Stimulated activated naive CD4-positive, alpha-beta T cell (primary cell): ENCODE measurements around the gene ZNF692.
"Not testable (repeated sequence)": the region's sequence is repeated elsewhere in the genome, so short reads cannot be mapped to it uniquely, and the experiment has no call there.

Experiments used
- DNase-seq, 6 experiments: peaks; one replicate each; lab custom pipeline; 2025; lab: John Stamatoyannopoulos, UW

Gene ZNF692

GRCh38 chr1:248849152-248849551, 9.7 kb downstream of the ZNF692 start:
- DNase-seq: no peak

DNA sequence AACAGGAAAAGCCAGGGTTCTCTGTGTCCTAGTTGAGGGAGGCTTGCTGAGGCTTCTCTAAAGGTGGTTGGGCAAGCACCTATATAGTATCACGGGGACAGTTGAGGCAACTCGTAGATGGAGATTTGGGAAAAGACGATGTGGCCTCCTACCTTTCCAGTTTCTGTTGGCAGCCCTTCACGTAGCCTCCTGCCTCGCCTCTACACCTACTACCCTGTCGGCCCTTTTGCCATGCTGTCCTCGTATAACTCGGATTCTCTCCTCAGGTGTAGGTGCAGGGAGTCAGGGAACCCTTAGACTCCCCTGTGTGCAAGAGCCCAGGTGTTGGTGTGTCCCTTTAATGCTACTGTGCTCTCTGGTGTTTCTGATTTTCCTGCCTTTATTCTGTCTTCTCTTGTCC, 10.3 kb downstream of the ZNF692 start:
- no peak for DNase-seq

DNA sequence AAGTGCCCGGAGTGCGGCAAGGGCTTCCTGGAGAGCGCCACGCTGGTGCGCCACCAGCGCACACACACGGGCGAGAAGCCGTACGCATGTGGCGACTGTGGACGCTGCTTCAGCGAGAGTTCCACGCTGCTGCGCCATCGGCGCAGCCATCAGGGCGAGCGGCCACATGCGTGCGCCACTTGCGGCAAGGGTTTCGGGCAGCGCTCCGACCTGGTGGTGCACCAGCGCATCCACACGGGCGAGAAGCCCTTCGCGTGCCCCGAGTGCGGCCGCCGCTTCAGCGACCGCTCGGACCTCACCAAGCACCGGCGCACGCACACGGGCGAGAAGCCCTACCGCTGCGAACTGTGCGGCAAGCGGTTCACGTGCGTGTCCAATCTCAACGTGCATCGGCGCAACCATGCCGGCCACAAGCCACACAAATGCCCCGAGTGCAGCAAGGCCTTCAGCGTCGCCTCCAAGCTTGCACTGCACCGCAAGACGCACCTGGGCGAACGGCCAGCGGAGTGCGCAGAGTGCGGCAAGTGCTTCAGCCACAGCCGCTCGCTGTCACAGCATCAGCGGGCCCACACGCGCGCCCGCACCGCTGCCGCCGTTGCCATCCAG, 10.8 kb downstream of the ZNF692 start:
- DNase-seq: no peak

GRCh38 chr1:248847181-248847955, 11.5 kb downstream of the ZNF692 start:
- DNase-seq: no peak

GRCh38 chr1:248844526-248844925, 14.4 kb downstream of the ZNF692 start:
- no peak for DNase-seq

- DNase-seq: no peak
These were observed 15.2 kb downstream of the ZNF692 start for GRCh38 chr1:248843687-248844086.

GRCh38 chr1:248842781-248843331, 16.0 kb downstream of the ZNF692 start:
- no peak for DNase-seq

GRCh38 chr1:248841702-248842395, 17.0 kb downstream of the ZNF692 start:
- DNase-seq: peak; percentile 7 to 30 (median 20)

DNA sequence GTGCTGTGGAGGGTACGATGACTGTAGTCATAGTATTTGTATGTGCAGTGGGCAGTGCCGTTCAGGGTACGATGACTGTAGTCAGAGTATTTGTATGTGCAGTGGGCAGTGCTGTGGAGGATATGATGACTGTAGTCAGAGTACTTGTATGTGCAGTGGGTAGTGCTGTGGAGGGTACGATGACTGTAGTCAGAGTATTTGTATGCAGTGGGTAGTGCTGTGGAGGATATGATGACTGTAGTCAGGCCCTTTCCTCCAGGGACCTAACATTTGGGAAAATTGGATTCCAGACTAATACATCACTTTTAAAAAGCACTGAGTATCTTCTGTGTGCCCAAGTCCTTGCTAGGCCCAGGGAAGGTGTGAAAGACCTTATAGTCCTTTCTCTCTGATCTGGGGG, 17.9 kb downstream of the ZNF692 start:
- DNase-seq: no peak

DNA sequence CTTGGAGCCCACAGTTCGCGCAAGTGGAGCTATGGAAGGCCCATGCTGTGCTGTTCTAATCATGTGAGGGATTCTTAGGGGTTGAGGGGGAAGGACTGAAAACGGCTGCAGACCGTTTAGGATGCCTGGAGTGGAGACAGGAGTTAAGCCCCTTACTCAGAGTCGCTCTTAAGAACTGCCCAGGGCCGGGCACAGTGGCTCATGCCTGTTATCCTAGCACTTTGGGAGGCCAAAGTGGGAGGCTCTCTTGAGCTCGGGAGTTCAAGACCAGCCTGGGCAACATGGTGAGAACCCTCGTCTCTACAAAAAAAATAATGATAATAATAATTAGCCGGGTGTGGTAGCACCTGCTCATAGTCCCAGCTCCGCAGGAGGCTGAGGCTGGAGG, 19.7 kb downstream of the ZNF692 start:
- no peak for DNase-seq

DNA sequence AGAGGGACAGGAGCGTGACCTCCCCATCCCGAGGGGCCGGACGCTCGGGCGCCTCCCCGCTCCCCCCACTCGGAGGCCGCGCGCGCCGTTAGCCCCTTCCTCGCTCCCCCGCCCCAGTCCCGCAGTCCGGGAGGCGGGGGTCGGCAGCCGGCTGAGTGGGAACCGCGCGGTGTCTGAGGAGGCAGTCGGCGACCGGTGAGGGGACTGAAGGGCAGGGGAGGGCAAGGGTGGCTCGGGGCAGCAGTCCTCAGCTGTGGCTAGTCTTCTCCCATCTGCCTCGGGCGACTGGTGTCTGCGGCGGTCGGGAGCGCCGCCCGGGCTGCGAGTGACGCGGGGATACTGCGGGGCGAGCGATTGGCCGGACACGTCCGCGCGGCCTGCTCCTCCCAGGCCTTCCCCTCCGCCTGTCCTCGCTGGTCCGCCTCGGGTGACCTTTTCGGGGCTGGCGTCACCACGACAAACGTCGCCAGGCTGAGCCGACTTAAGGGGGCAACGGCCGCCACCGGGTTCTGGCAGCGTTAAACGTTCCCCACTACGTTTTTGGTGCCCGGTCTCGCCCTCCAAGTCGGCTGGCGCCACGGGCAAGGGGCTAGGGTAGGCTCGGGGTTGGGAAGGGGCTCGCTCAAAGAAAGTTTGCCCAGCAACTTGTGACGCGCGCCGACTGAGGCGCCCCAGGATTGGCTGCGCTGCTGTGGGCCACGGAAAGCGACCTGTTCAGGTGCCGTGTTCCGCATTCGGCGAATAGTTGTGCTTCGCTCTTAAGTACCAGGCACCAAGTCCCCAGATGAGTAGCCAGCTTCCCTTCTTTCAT, 20.3 kb downstream of the ZNF692 start:
- DNase-seq: peak; percentile 76 to 91 (median 84)

GRCh38 chr1:248837781-248838356, 21.0 kb downstream of the ZNF692 start, which contains the start of gene ZNF672:
TSS of gene ZNF672 (plus strand) at chr1:248838224. CDS start at chr1:248847275, 9,051 bp downstream.
- DNase-seq: peak; percentile 86 to 94 (median 90)

- no peak for DNase-seq
These were observed 21.7 kb downstream of the ZNF692 start for GRCh38 chr1:248837045-248837780.

DNA sequence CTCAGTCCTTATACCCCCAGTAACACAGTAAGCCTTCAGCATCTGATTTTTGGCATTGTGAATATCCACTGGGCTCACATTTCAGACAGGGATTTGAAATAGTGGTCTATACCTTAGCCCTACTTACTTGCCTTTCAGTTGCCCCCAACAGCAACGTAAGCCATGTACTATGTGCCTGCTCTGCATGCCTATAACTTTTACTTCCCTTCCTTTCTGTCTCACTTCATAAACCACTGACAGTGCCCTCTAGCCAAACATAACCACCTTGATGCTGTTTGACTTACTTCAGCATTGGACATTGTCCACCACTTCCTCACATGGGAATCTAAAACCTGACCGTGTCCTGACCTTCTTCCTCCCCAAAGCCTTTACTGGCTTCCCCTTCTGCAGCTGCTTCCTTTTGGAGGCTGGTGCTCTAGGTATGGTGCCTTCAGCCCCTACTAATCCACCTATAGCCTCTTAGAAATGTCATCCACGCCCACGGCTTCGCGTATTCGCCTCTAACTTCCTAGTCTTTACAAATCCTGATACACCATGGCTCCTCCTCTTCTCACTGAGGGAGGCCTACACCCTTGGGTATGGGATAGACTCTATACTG, 24.4 kb downstream of the ZNF692 start:
- no peak for DNase-seq

DNA sequence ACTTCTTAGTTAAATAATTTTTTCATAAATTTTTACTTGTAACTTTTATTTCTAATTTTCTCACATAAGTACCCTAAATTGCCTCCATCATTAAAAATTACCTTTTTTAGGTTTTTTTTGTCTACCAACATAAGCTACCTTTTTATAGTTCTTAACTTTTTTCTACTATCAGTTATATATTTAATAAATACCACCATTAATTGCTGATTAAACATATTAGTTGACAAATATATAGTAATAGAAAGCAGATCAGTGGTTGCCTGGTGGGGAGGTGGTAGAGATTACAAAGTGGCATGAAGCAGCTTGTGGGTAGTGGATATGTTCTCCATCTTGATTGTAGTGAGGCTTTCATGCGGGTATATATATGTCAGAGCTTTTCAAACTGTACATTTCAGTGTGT, 27.0 kb downstream of the ZNF692 start:
- DNase-seq: no peak

DNA sequence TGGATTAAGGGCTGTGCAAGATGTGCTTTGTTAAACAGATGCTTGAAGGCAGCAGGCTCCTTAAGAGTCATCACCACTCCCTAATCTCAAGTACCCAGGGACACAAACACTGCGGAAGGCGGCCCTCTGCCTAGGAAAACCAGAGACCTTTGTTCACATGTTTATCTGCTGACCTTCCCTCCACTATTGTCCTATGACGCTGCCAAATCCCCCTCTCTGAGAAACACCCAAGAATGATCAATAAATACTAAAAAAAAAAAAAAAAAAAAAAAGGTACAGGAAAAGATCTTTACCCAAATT, 28.2 kb downstream of the ZNF692 start:
- DNase-seq: not testable (repeated sequence)

DNA sequence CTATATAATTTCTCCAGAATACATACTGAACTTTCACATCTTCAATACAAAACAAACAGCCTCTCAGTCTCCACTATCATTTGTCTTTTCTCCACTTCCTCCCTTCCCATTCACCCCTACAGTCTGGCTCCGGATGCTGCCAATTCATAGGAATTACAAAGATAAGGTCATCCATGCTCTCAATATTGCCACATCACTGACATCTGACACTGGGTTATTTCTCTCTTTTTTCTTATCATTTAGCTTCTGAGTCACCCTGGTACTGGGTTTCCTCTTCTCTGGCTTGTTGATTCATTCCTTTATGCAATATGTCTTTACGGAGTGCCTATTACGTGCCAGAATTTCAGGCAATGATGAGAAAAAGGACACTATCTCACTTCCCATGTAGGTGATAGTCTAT, 30.0 kb downstream of the ZNF692 start:
- no peak for DNase-seq

GRCh38 chr1:248825909-248826760, 32.8 kb downstream of the ZNF692 start, which contains the start of gene SH3BP5L:
TSS of gene SH3BP5L (minus strand) at chr1:248825915. CDS start at chr1:248824935, 980 bp downstream.
- peak; percentile 82 to 98 (median 94) for DNase-seq

- no peak for DNase-seq
These were observed 33.3 kb downstream of the ZNF692 start for GRCh38 chr1:248825573-248825908.

GRCh38 chr1:248825136-248825535, 33.7 kb downstream of the ZNF692 start:
- no peak for DNase-seq
